ENCODE data around the gene PRC1.

PRC1 gene

GRCh38 chr15:90954712-90955623, 39.4 kb downstream of the PRC1 start, which contains the start of gene RCCD1:
Gene RCCD1, plus strand, starts transcription at chr15:90954884. Its CDS starts 1,851 bp downstream, at chr15:90956735.
- Histone ChIP-seq H3K27me3 (no peaks in the 10 kb centered on the region), H3K4me3 (ENCODE audit: low read depth in 1 of 2, low read length in 1 of 2) (peak within 1 kb of the TSS; percentile 95 to 96), H3K9me3 (no peaks in the 10 kb centered on the region), H3K27ac (peak within 1 kb of the TSS; percentile 57), H3K4me1 (ENCODE audit: control insufficient read depth in 1 of 2, insufficient read depth in 1 of 2, low read depth in 1 of 2, low read length in 1 of 2) (peaks cover 23 to 30% of the 10 kb centered on the region in 2 experiments), H3K36me3 (peaks cover 45% of the 10 kb centered on the region)
- TF ChIP-seq CTCF (IDR thresholded peaks at IDR 0.05): no peak

GRCh38 chr15:90953947-90954711, 40.2 kb downstream of the PRC1 start:
- Histone ChIP-seq H3K4me3 (ENCODE audit: low read depth in 1 of 2, low read length in 1 of 2) (peak overlapping the region; percentile 95 to 96), H3K27me3 (no peaks in the 10 kb centered on the region), H3K9me3 (no peaks in the 10 kb centered on the region), H3K27ac (peak overlapping the region; percentile 57), H3K4me1 (ENCODE audit: control insufficient read depth in 1 of 2, insufficient read depth in 1 of 2, low read depth in 1 of 2, low read length in 1 of 2) (peaks cover 23 to 30% of the 10 kb centered on the region in 2 experiments), H3K36me3 (peaks cover 50% of the 10 kb centered on the region)
- no peak for TF ChIP-seq CTCF (IDR thresholded peaks at IDR 0.05)

- H3K36me3 ChIP-seq: peaks cover 59% of the 10 kb centered on the region
- H3K4me3 ChIP-seq (ENCODE audit: low read depth in 1 of 2, low read length in 1 of 2): no peak overlapping the region
- H3K27me3 ChIP-seq: no peaks in the 10 kb centered on the region
- H3K4me1 ChIP-seq (ENCODE audit: control insufficient read depth in 1 of 2, insufficient read depth in 1 of 2, low read depth in 1 of 2, low read length in 1 of 2): peaks cover 23 to 30% of the 10 kb centered on the region in 2 experiments
- TF ChIP-seq CTCF (IDR thresholded peaks at IDR 0.05): no peak
- no peaks in the 10 kb centered on the region for H3K9me3 ChIP-seq
- H3K27ac ChIP-seq: no peak overlapping the region
Observed at GRCh38 chr15:90952901-90953677, 41.2 kb downstream of the PRC1 start.

- no peaks in the 10 kb centered on the region for H3K9me3 ChIP-seq
- H3K27me3 ChIP-seq: no peaks in the 10 kb centered on the region
- H3K27ac ChIP-seq: no peak overlapping the region
- TF ChIP-seq CTCF (IDR thresholded peaks at IDR 0.05): no peak
- no peak overlapping the region for H3K4me3 ChIP-seq (ENCODE audit: low read depth in 1 of 2, low read length in 1 of 2)
- H3K36me3 ChIP-seq: peaks cover 79% of the 10 kb centered on the region
- H3K4me1 ChIP-seq (ENCODE audit: control insufficient read depth in 1 of 2, insufficient read depth in 1 of 2, low read depth in 1 of 2, low read length in 1 of 2): peaks cover 12 to 15% of the 10 kb centered on the region in 2 experiments
Observed at GRCh38 chr15:90950676-90951075, 43.7 kb downstream of the PRC1 start.

Measured in neutrophil (primary cell).